H1 (cell line): Measurements from ENCODE around the gene PNMA6E. TPM values are rescaled to one million over a fixed set of nuclear protein-coding genes. Genes with fewer than 3 reads are reported as not detected.

Experiments used
- CTCF ChIA-PET: fragments of 300-600 bp; sonication (Branson Sonifier 250); formaldehyde crosslinking; loops from one replicate; lab custom pipeline; 2021; ENCODE audit not compliant: partially characterized antibody; lab: Charles Lee
- POLR2A ChIA-PET: fragments of 300-600 bp; sonication (Branson Sonifier 250); formaldehyde crosslinking; loops from one replicate; lab custom pipeline; 2021; ENCODE audit warnings: inconsistent platforms; ENCODE audit not compliant: partially characterized antibody; lab: Charles Lee
- DNase-seq, 2 experiments: peaks; one replicate each; pipeline versions ENCODE4 v3.0.0 to v3.0.0-alpha.2; 2010 to 2022; ENCODE audit warnings: low spot score in 2 of 2, low read depth in 1 of 2, mixed read lengths in 1 of 2
- FAIRE-seq: peaks from 2 replicates; lab custom pipeline; 2011; peaks lifted over from hg19 to GRCh38; lab: Jason Lieb, UNC
- H2AFZ ChIP-seq: 2 replicates; pipeline ENCODE4 v1.8.1; 2012; ENCODE audit warnings: low read length, inconsistent platforms
- H2AK5ac ChIP-seq: 2 replicates; pipeline ENCODE4 v1.6.1; 2013; ENCODE audit warnings: low read depth, low read length
- H2BK120ac ChIP-seq: replicated peaks from 2 replicates; pipeline ENCODE3; 2013; ENCODE audit warnings: low read depth, low read length, inconsistent platforms
- H2BK12ac ChIP-seq: 2 replicates; pipeline ENCODE4 v1.6.1; 2013; ENCODE audit warnings: low read depth, low read length
- H2BK15ac ChIP-seq: 2 replicates; pipeline ENCODE4 v1.6.1; 2013; ENCODE audit warnings: low read length
- H2BK20ac ChIP-seq: 2 replicates; pipeline ENCODE4 v1.6.1; 2013; ENCODE audit warnings: low read length
- H2BK5ac ChIP-seq: 2 replicates; pipeline ENCODE4 v1.6.1; 2013; ENCODE audit warnings: low read depth, low read length
- H3K14ac ChIP-seq: 2 replicates; pipeline ENCODE4 v1.6.1; 2013; ENCODE audit warnings: inconsistent platforms; ENCODE audit not compliant: insufficient read length
- H3K18ac ChIP-seq: 2 replicates; pipeline ENCODE4 v1.6.1; 2013; ENCODE audit warnings: low read length; ENCODE audit errors: extremely low read depth
- H3K23ac ChIP-seq: 2 replicates; pipeline ENCODE4 v1.6.1; 2013; ENCODE audit warnings: inconsistent platforms; ENCODE audit not compliant: insufficient read length
- H3K23me2 ChIP-seq: 2 replicates; pipeline ENCODE4 v1.6.1; 2013; ENCODE audit warnings: low read depth, low read length
- H3K27ac ChIP-seq: 2 replicates; pipeline ENCODE4 v1.6.1; 2011; ENCODE audit warnings: low read depth, low read length, inconsistent platforms
- H3K27me3 ChIP-seq, 4 experiments: replicated peaks in 1 of 4; 1 replicate in 1 of 4; 2 replicates in 3 of 4; pipeline versions ENCODE4 v1.6.1 to v1.8.1; 2011 to 2013; ENCODE audit warnings: low read length in 3 of 4, mild to moderate bottlenecking in 3 of 4, inconsistent platforms in 2 of 4, mixed read lengths in 2 of 4, moderate library complexity in 1 of 4; ENCODE audit not compliant: control insufficient read depth in 3 of 4, insufficient read depth in 3 of 4; ENCODE audit errors: extremely low read depth in 1 of 4
- H3K36me3 ChIP-seq, 4 experiments: 2 replicates each; pipeline versions ENCODE4 v1.6.1 to v1.8.1; 2011 to 2013; ENCODE audit warnings: mild to moderate bottlenecking in 4 of 4, low read length in 3 of 4, moderate library complexity in 2 of 4, control low read depth in 1 of 4, inconsistent platforms in 1 of 4; ENCODE audit not compliant: insufficient read depth in 4 of 4, control insufficient read depth in 2 of 4
- H3K4ac ChIP-seq: replicated peaks from 2 replicates; pipeline ENCODE3; 2013; ENCODE audit warnings: low read length, low read depth, mixed read lengths, inconsistent platforms; ENCODE audit not compliant: insufficient read length
- H3K4me1 ChIP-seq, 4 experiments: replicated peaks in 1 of 4; 1 replicate in 1 of 4; 2 replicates in 3 of 4; pipeline versions ENCODE4 v1.6.1 to v1.8.1; 2011 to 2013; ENCODE audit warnings: low read length in 3 of 4, inconsistent platforms in 2 of 4, mixed read lengths in 1 of 4; ENCODE audit not compliant: insufficient read depth in 4 of 4, control insufficient read depth in 3 of 4
- H3K4me2 ChIP-seq, 2 experiments: 2 replicates each; pipeline versions ENCODE4 v1.6.1 to v1.8.1; 2011 to 2013; ENCODE audit warnings: low read depth in 2 of 2, low read length in 2 of 2, control low read depth in 1 of 2, inconsistent platforms in 1 of 2, mild to moderate bottlenecking in 1 of 2; ENCODE audit not compliant: insufficient read depth in 1 of 2
- H3K4me3 ChIP-seq, 4 experiments: fragments of 200-600, 300-600 bp in 1 of 4; sonication (generic), shearing (Covaris generic), sonication (Bioruptor Twin) in 1 of 4; 2 replicates each; pipeline versions ENCODE4 v1.5.1 to v1.8.1; 2011 to 2016; ENCODE audit warnings: low read length in 4 of 4, low read depth in 3 of 4, control low read depth in 2 of 4, inconsistent platforms in 2 of 4, mild to moderate bottlenecking in 2 of 4, mixed read lengths in 1 of 4, moderate library complexity in 1 of 4; ENCODE audit not compliant: insufficient read depth in 2 of 4; ENCODE audit errors: extremely low read depth in 1 of 4
- H3K56ac ChIP-seq: replicated peaks from 2 replicates; pipeline ENCODE3; 2013; ENCODE audit warnings: low read depth, mild to moderate bottlenecking, mixed read lengths, low read length, inconsistent platforms; ENCODE audit not compliant: insufficient read length
- H3K79me1 ChIP-seq: 2 replicates; pipeline ENCODE4 v1.6.1; 2013; ENCODE audit warnings: low read depth, low read length, control low read depth
- H3K79me2 ChIP-seq, 2 experiments: 2 replicates each; pipeline versions ENCODE4 v1.6.1 to v1.8.1; 2012 to 2013; ENCODE audit warnings: low read length in 2 of 2, mild to moderate bottlenecking in 2 of 2, inconsistent platforms in 1 of 2; ENCODE audit not compliant: insufficient read depth in 2 of 2, control insufficient read depth in 1 of 2
- H3K9ac ChIP-seq, 4 experiments: replicated peaks in 1 of 4; 1 replicate in 1 of 4; 2 replicates in 3 of 4; pipeline versions ENCODE4 v1.6.1 to v1.8.1; 2011 to 2013; ENCODE audit warnings: low read depth in 3 of 4, low read length in 3 of 4, control low read depth in 2 of 4, mild to moderate bottlenecking in 2 of 4, moderate library complexity in 2 of 4, inconsistent platforms in 1 of 4; ENCODE audit errors: extremely low read depth in 1 of 4
- H3K9me3 ChIP-seq, 2 experiments: 2 replicates each; pipeline versions ENCODE4 v1.6.1 to v1.8.1; 2012 to 2013; ENCODE audit warnings: mild to moderate bottlenecking in 2 of 2, moderate library complexity in 2 of 2, control low read depth in 1 of 2, inconsistent platforms in 1 of 2, low read depth in 1 of 2, low read length in 1 of 2, mixed read lengths in 1 of 2; ENCODE audit not compliant: insufficient read depth in 2 of 2
- H4K20me1 ChIP-seq, 2 experiments: replicated peaks in 1 of 2; 2 replicates each; pipeline versions ENCODE3 to v1.8.1; 2011 to 2013; ENCODE audit warnings: inconsistent platforms in 2 of 2, low read length in 2 of 2, mild to moderate bottlenecking in 1 of 2; ENCODE audit not compliant: insufficient read depth in 2 of 2, control insufficient read depth in 1 of 2
- H4K5ac ChIP-seq: 2 replicates; pipeline ENCODE4 v1.6.1; 2013; ENCODE audit warnings: low read length, low read depth, mixed read lengths, inconsistent platforms; ENCODE audit not compliant: insufficient read length
- H4K8ac ChIP-seq: 2 replicates; pipeline ENCODE4 v1.8.0; 2013; ENCODE audit warnings: mild to moderate bottlenecking, moderate library complexity, low read length, inconsistent platforms; ENCODE audit not compliant: insufficient read depth; ENCODE audit errors: extremely low read depth
- H4K91ac ChIP-seq: replicated peaks from 2 replicates; pipeline ENCODE3; 2013; ENCODE audit warnings: low read length, mixed read lengths, inconsistent platforms; ENCODE audit not compliant: insufficient read length
- ATF3 ChIP-seq: IDR thresholded peaks from 2 replicates; pipeline ENCODE4 v1.6.1; 2011; ENCODE audit warnings: low read depth, mild to moderate bottlenecking, low read length; ENCODE audit not compliant: insufficient read depth
- EGR1 ChIP-seq: IDR thresholded peaks from 2 replicates; pipeline ENCODE4 v1.6.1; 2011; ENCODE audit warnings: low read depth, low read length, borderline replicate concordance
- GTF2F1 ChIP-seq: IDR thresholded peaks from 2 replicates; pipeline ENCODE4 v1.6.1; 2012; ENCODE audit warnings: low read depth, low read length, improper control_type of control experiment, borderline replicate concordance
- JUN ChIP-seq: IDR thresholded peaks from 2 replicates; pipeline ENCODE4 v1.6.1; 2011; ENCODE audit warnings: low read depth, mild to moderate bottlenecking, improper control_type of control experiment, low read length
- JUND ChIP-seq: IDR thresholded peaks from 2 replicates; pipeline ENCODE4 v1.6.1; 2011; ENCODE audit warnings: mild to moderate bottlenecking, improper control_type of control experiment, low read length
- RNF2 ChIP-seq: fragments of 200-900, 300-1000 bp; sonication (generic); IDR thresholded peaks from 2 replicates; pipeline ENCODE4 v1.7.1; 2016; ENCODE audit warnings: borderline replicate concordance, low read depth, mild to moderate bottlenecking, antibody characterized with exemption, low read length; ENCODE audit not compliant: poor library complexity, severe bottlenecking; ENCODE audit errors: missing control alignments
- SIN3A ChIP-seq, 2 experiments: IDR thresholded peaks in 1 of 2; conservative IDR thresholded peaks in 1 of 2; 2 replicates each; pipeline ENCODE4 v1.6.1; 2011 to 2012; ENCODE audit warnings: low read length in 2 of 2, improper control_type of control experiment in 1 of 2, low read depth in 1 of 2, mild to moderate bottlenecking in 1 of 2
- SIX5 ChIP-seq: IDR thresholded peaks from 2 replicates; pipeline ENCODE4 v1.6.1; 2011; ENCODE audit warnings: mild to moderate bottlenecking, low read depth, low read length
- SRF ChIP-seq: IDR thresholded peaks from 2 replicates; pipeline ENCODE4 v1.6.1; 2011; ENCODE audit warnings: mild to moderate bottlenecking, low read depth, low read length, moderate library complexity
- SUZ12 ChIP-seq: fragments of 200-600 bp; sonication (generic); IDR thresholded peaks from 2 replicates; pipeline ENCODE4 v1.6.1; 2012; ENCODE audit warnings: mild to moderate bottlenecking, inconsistent platforms, low read length, moderate library complexity, mixed read lengths
- TCF12 ChIP-seq: IDR thresholded peaks from 2 replicates; pipeline ENCODE4 v1.6.1; 2011; ENCODE audit warnings: low read depth, mild to moderate bottlenecking, low read length
- WGBS, 2 experiments: shearing (Covaris generic) in 1 of 2; methylation state at CpG; one replicate each; pipeline versions ENCODE4 v1.1.6 to v1.1.7; 2013 to 2015; ENCODE audit warnings: low lambda C conversion rate in 2 of 2, mixed read lengths in 2 of 2, inconsistent platforms in 1 of 2, low coverage in 1 of 2, missing lambda C conversion rate in 1 of 2; ENCODE audit not compliant: insufficient replicate concordance in 2 of 2, insufficient coverage in 1 of 2, insufficient read length in 1 of 2; ENCODE audit errors: extremely low coverage in 1 of 2, missing lambda C conversion rate in 1 of 2; 5-methylcytosine and 5-hydroxymethylcytosine counted together
- polyA plus RNA-seq, 7 experiments: library from polyadenylated mRNA; depleted of rRNA in 3 of 7; stranded (reverse) in 5 of 7; unstranded in 2 of 7; fragments of >200 nt in 5 of 7; fragments of 200-250 nt in 2 of 7; gene quantifications; 1 replicate in 5 of 7; 2 replicates in 1 of 7; 4 replicates in 1 of 7; pipeline versions ENCODE4 v1.2.1 to v1.2.3, GENCODE V29; 2011 to 2013; ENCODE audit warnings: missing spikeins in 2 of 7, mixed read lengths in 2 of 7
- total RNA-seq: library from RNA; stranded (reverse); fragmentation: NEBNext Ultra II Directional; extraction: Animal tissue kit (Norgen Biotek cat#: 25700); gene quantifications from 2 replicates; pipeline ENCODE4 v1.2.1, GENCODE V29; 2021

The PNMA6E gene
- total and polyA plus RNA-seq, 2 of the 8 experiments (the other 6 are each of a cell fraction or from before 2014, with no cell fraction given), result not detected

GRCh38 chrX:153398275-153398960 lies 2.7 kb downstream of the PNMA6E start:
- FAIRE-seq (no peak), DNase-seq (no peak)
- Histone ChIP-seq H3K4ac (no peak overlapping the region), H3K23me2 (no peaks in the 10 kb centered on the region), H3K9me3 (no peaks in the 10 kb centered on the region; a peak in 1 of 4 replicates), H4K91ac (no peak overlapping the region), H3K4me3 (no peak overlapping the region), H2BK120ac (no peak overlapping the region), H3K79me1 (no peaks in the 10 kb centered on the region), H2BK5ac (no peak overlapping the region), H3K27ac (no peak overlapping the region), H4K20me1 (no peaks in the 10 kb centered on the region), H2AK5ac (no peak overlapping the region), H3K27me3 (no peaks in the 10 kb centered on the region), H4K5ac (no peak overlapping the region), H3K56ac (no peak overlapping the region), H3K9ac (no peak overlapping the region), H3K18ac (no peak overlapping the region), H3K79me2 (no peaks in the 10 kb centered on the region), H2BK20ac (no peak overlapping the region), H2BK12ac (no peak overlapping the region), H2BK15ac (no peak overlapping the region), H3K36me3 (no peaks in the 10 kb centered on the region), H3K23ac (no peak overlapping the region), H3K4me2 (no peak overlapping the region), H4K8ac (no peak overlapping the region), H3K4me1 (no peaks in the 10 kb centered on the region), H3K14ac (no peak overlapping the region), H2AFZ (no peak overlapping the region)
- 85% methylated on average over 6 of the region's 17 CpGs; no CpG with 5 or more reads in 1 of the 2 experiments for WGBS, 2 experiments
- ChIA-PET CTCF (interaction anchor here (0.9 to 1.6 kb wide), 3 partner anchors 10 to 457 kb away, joined by 3 to 5 read pairs (median 3); no protein-coding TSS in a partner anchor), POLR2A (no interaction called here)
- TF ChIP-seq GTF2F1 (no peak), EGR1 (no peak), ATF3 (no peak), RNF2 (no peak), JUN (no peak), JUND (no peak), SUZ12 (no peak), TCF12 (no peak), SRF (no peak), SIX5 (no peak), SIN3A (conservative IDR thresholded peaks at IDR 0.05 in 1 of 2, IDR thresholded peaks at IDR 0.05 in 1 of 2; ENCODE audit: low read depth in 1 of 2, low read length in 2 of 2) (no peak)
